Calu3 (cell line): Measurements from ENCODE around the gene SART1. TPM values are rescaled to one million over a fixed set of nuclear protein-coding genes. Genes with fewer than 3 reads are reported as not detected.
"Not testable (repeated sequence)": the region's sequence is repeated elsewhere in the genome, so short reads cannot be mapped to it uniquely, and the experiment has no call there.

ENCODE experiments used
- BruUV-seq: library from RNA; stranded (reverse); fragments of 400-500 nt; replicated peaks from 2 replicates; lab custom pipeline; 2021; lab: Mats Ljungman, UMichigan
- CTCF ChIA-PET: fragments of 300-600 bp; sonication (Branson Sonifier 250); formaldehyde crosslinking; loops from one replicate; lab custom pipeline; 2022; ENCODE audit warnings: antibody characterized with exemption; lab: Charles Lee
- DNase-seq: peaks from one replicate; pipeline ENCODE4 v3.0.0; 2022
- H3K27ac Mint-ChIP-seq: one replicate; pipeline ENCODE4 v1.8.0; 2022; ENCODE audit warnings: mixed read lengths; ENCODE audit not compliant: unreplicated experiment
- H3K27me3 Mint-ChIP-seq: one replicate; pipeline ENCODE4 v1.8.0; 2022; ENCODE audit warnings: mixed read lengths; ENCODE audit not compliant: unreplicated experiment
- H3K36me3 Mint-ChIP-seq: one replicate; pipeline ENCODE4 v1.8.0; 2022; ENCODE audit warnings: mild to moderate bottlenecking, moderate library complexity, mixed read lengths; ENCODE audit not compliant: insufficient read depth, unreplicated experiment
- H3K4me1 Mint-ChIP-seq: one replicate; pipeline ENCODE4 v1.8.0; 2022; ENCODE audit warnings: mild to moderate bottlenecking, low read depth, mixed read lengths; ENCODE audit not compliant: unreplicated experiment
- H3K4me3 Mint-ChIP-seq: one replicate; pipeline ENCODE4 v1.8.0; 2022; ENCODE audit warnings: mild to moderate bottlenecking, low read depth, moderate library complexity, mixed read lengths; ENCODE audit not compliant: unreplicated experiment
- H3K9me3 Mint-ChIP-seq: one replicate; pipeline ENCODE4 v1.8.0; 2022; ENCODE audit warnings: low read depth, mixed read lengths; ENCODE audit not compliant: unreplicated experiment
- intact Hi-C: fragments of 100-400 bp; cut with micrococcal nuclease; formaldehyde crosslinking; loops from one replicate; pipeline ENCODE4 v1.10.0; 2022; ENCODE audit not compliant: unreplicated experiment
- total RNA-seq: library from RNA; stranded (reverse); gene quantifications from 2 replicates; pipeline ENCODE4 v1.2.3, GENCODE V29; 2022
- TF ChIP-seq, protein P1 (sequence below): fragments of 200-600 bp; IDR thresholded peaks from one replicate; pipeline ENCODE4 v1.8.0; 2022; ENCODE audit warnings: antibody characterized with exemption; ENCODE audit not compliant: unreplicated experiment

SART1 gene
- total RNA-seq, 1 experiment from 2014 or later, result 47.2 TPM

DNA sequence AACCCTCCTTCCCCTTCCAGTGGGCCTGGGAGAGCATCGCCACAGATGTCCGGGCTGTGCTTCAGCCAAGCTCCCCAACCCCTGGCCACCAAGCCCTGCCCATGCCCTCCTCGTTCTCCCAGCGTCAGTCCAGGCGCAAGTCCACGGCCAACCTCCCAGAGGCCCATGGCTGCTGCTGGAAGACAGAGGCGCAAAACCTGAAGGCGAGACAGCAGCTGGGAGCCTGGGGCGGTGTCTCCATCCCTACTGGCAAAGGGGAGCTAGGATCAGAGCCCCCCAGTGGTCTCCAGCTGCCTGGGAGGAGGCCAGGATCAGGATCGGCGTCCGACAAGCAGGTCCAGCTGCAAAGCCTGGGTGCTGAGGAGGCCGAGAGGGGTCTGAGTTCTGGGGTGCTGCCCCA, 14.4 kb upstream of the SART1 start:
- H3K4me3 Mint-ChIP-seq, result no peak overlapping the region

DNA sequence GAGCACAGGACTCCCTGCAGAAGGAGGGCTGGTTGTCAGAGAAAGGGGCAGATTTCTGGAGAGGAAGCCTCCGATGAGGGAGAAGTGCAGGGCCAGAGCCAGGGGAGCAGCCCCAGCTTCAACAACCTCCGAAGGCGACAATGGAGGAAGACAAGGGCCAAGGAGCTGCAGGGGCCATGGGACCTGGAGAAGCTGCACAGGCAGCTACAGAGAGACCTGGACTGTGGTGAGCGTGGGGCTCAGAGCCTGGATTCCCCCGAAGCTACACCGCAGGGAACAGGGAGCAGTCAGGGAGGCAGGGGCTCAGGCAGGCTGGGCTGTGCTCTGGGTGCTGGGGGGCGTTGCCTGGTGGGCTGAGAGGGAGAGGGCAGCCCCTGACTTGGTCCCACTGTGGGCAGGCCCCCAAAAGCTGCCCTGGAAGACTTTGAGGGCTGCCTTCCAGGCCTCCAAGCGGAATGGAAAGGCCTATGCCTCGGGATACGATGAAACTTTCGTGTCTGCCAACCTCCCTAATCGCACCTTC, 13.9 kb upstream of the SART1 start:
- no TSS peak for BruUV-seq
- CTCF ChIA-PET, result interaction anchor here (1.4 kb wide), 1 partner anchor 63 kb away, joined by 3 read pairs; no protein-coding TSS in a partner anchor
- peaks cover 5% of the 10 kb centered on the region for H3K36me3 Mint-ChIP-seq
- H3K27me3 Mint-ChIP-seq, result peaks cover 21% of the 10 kb centered on the region
- TF ChIP-seq, protein P1, sequence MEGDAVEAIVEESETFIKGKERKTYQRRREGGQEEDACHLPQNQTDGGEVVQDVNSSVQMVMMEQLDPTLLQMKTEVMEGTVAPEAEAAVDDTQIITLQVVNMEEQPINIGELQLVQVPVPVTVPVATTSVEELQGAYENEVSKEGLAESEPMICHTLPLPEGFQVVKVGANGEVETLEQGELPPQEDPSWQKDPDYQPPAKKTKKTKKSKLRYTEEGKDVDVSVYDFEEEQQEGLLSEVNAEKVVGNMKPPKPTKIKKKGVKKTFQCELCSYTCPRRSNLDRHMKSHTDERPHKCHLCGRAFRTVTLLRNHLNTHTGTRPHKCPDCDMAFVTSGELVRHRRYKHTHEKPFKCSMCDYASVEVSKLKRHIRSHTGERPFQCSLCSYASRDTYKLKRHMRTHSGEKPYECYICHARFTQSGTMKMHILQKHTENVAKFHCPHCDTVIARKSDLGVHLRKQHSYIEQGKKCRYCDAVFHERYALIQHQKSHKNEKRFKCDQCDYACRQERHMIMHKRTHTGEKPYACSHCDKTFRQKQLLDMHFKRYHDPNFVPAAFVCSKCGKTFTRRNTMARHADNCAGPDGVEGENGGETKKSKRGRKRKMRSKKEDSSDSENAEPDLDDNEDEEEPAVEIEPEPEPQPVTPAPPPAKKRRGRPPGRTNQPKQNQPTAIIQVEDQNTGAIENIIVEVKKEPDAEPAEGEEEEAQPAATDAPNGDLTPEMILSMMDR, result no peak
- no peak for DNase-seq
- no peaks in the 10 kb centered on the region for H3K4me1 Mint-ChIP-seq
- no peaks in the 10 kb centered on the region for H3K9me3 Mint-ChIP-seq
- H3K4me3 Mint-ChIP-seq, result no peak overlapping the region
- intact Hi-C loops, result no loop called here
- H3K27ac Mint-ChIP-seq, result no peak overlapping the region

More for the DNA sequence above, 14.4 kb upstream of the SART1 start:
- H3K9me3 Mint-ChIP-seq, result no peaks in the 10 kb centered on the region
- CTCF ChIA-PET, result no interaction called here
- DNase-seq, result no peak
- BruUV-seq, result no TSS peak
- peaks cover 5% of the 10 kb centered on the region for H3K36me3 Mint-ChIP-seq
- H3K27ac Mint-ChIP-seq, result no peak overlapping the region
- TF ChIP-seq, protein P1, result no peak
- intact Hi-C loops, result no loop called here
- no peaks in the 10 kb centered on the region for H3K4me1 Mint-ChIP-seq
- H3K27me3 Mint-ChIP-seq, result peaks cover 22% of the 10 kb centered on the region

DNA sequence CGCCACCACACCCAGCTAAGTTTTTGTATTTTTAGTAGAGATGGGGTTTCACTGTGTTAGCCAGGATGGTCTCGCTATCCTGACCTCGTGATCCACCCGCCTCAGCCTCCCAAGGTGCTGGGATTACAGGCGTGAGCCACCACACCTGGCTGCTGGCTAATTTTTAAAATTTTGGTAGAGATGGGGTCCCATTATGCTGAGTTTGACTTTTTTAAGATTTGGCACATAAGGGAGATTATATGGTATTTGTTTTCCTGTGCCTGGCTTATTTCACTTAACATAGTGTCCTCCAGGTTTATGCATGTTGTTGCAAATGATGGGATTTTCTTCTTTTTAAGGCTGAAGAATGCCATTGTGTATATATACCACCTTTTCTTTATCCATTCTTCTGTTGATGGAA, 10.8 kb upstream of the SART1 start:
- H3K4me1 Mint-ChIP-seq, intact Hi-C loops, H3K4me3 Mint-ChIP-seq, DNase-seq, BruUV-seq, H3K9me3 Mint-ChIP-seq, CTCF ChIA-PET, H3K27ac Mint-ChIP-seq, H3K36me3 Mint-ChIP-seq: not testable (repeated sequence)
- H3K27me3 Mint-ChIP-seq, result peaks cover 21% of the 10 kb centered on the region

DNA sequence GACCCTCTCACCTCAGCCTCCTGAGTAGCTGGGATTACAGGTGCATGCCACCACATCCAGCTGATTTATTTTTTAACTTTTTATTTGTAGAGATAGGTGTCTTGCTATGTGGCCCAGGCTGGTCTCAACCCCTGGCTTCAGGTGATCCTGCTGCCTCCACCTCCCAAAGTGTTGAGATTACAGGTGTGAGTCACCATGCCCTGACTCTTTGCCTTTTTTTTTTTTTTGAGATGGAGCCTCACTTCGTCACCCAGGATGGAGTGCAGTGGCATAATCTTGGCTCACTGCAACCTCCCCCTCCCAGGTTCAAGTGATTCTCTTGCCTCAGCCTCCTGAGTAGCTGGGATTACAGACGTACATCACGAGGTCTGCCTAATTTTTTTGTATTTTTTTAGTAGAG, 9.9 kb upstream of the SART1 start:
- CTCF ChIA-PET, result interaction anchor here (0.6 kb wide), 1 partner anchor 53 kb away, joined by 3 read pairs; no protein-coding TSS in a partner anchor
- H3K27me3 Mint-ChIP-seq, result peaks cover 21% of the 10 kb centered on the region
- H3K27ac Mint-ChIP-seq, H3K4me1 Mint-ChIP-seq, intact Hi-C loops, H3K4me3 Mint-ChIP-seq, BruUV-seq, H3K36me3 Mint-ChIP-seq, DNase-seq, H3K9me3 Mint-ChIP-seq: not testable (repeated sequence)

DNA sequence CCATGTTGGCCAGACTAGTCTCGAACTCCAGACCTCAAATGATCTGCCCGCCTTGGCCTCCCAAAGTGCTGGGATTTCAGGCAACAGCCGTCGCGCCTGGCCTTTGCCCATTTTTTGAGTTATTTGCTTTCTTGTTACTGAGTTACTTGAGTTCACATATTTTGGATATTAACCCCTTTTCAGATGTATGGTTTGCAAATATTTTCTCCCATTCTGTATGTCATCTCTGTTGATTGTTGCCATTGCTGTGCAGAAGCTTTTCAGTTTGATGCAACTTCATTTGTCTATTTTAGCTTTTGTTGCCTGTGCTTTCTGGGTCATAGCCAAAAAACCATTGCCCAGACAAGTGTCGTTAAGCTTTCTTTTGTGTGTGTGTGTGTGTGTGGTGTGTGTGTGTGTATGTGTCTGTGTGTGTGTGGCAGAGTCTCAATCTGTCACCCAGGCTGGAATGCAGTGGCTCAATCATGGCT, 9.4 kb upstream of the SART1 start:
- no peaks in the 10 kb centered on the region for H3K4me1 Mint-ChIP-seq
- CTCF ChIA-PET, result interaction anchor here (0.5 kb wide), 1 partner anchor 49 kb away, joined by 3 read pairs; no protein-coding TSS in a partner anchor
- DNase-seq, result no peak
- no peak overlapping the region for H3K27ac Mint-ChIP-seq
- intact Hi-C loops, result no loop called here
- BruUV-seq, result no TSS peak
- TF ChIP-seq, protein P1, result no peak
- no peak overlapping the region for H3K4me3 Mint-ChIP-seq
- H3K27me3 Mint-ChIP-seq, result peaks cover 21% of the 10 kb centered on the region
- no peaks in the 10 kb centered on the region for H3K9me3 Mint-ChIP-seq
- peaks cover 5% of the 10 kb centered on the region for H3K36me3 Mint-ChIP-seq
